ENCODE results near the gene KCNIP4. TPM values are rescaled to one million over a fixed set of nuclear protein-coding genes. Genes with fewer than 3 reads are reported as not detected.

The KCNIP4 gene
- total RNA-seq, 4 donors from 2014 or later, result not detected

DNA sequence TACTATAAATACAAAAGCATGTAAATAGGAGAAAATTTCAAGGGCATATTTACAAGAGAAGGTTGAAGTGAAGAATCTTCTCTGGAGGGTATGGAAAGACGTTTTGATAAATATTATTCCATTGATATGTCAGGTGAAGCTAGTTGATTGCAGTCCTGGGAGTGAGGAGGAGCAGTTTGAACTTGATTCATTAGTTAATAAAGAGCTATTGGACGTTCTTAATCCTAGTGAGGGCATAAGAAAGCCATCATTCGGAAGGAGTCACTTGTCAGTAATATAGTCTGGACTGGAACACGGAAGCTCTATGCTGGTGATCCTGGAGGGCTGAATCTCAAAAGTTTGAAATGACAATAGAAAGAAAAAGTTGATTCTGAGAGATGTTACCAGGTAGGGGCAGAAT is 793.2 kb downstream of the KCNIP4 start:
- DNase-seq (ENCODE audit: low spot score in 2 of 2), result no peak
- TF ChIP-seq EP300 (IDR thresholded peaks at IDR 0.05), result no peak
- Histone ChIP-seq H3K4me3 (no peak overlapping the region), H3K27me3 (no peaks in the 10 kb centered on the region), H3K36me3 (no peaks in the 10 kb centered on the region), H3K27ac (no peak overlapping the region), H3K9me3 (no peaks in the 10 kb centered on the region), H3K4me1 (no peaks in the 10 kb centered on the region)
- WGBS, 2 donors, result 68 to 81% methylated on average over 4 of the region's 4 CpGs

DNA sequence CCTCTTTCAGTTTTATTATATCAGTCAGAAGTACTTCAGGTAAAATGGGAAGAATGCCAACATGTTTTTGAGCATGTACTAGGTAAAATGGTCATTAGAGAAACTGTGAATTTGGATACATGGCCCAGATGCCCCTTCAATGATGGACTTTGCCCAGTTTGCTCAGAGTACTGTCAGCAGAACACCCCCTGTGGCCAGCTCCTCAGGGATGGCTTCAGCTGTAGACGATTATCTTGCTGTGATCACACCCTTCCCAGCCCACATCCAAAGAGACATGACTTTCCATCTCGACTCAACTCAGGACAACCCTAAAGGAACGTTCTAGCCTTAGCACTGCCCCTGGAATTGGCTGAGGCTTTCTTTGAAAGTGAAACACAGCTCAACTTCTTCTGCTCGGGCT is 809.2 kb downstream of the KCNIP4 start:
- Histone ChIP-seq H3K9me3 (peaks cover 0 to 8% (median 0%) of the 10 kb centered on the region in 4 donors), H3K4me1 (no peaks in the 10 kb centered on the region), H3K27ac (no peak overlapping the region), H3K36me3 (no peaks in the 10 kb centered on the region), H3K4me3 (no peak overlapping the region), H3K27me3 (no peaks in the 10 kb centered on the region)
- no peak for DNase-seq (ENCODE audit: low spot score in 2 of 2)
- WGBS, 2 donors, result 70 to 73% methylated on average over 4 of the region's 4 CpGs
- TF ChIP-seq CTCF (IDR thresholded peaks at IDR 0.05) (no peak), EP300 (IDR thresholded peaks at IDR 0.05) (no peak), POLR2A (IDR thresholded peaks at IDR 0.05) (no peak)

GRCh38 chr4:21136051-21136630 is 812.4 kb downstream of the KCNIP4 start:
- TF ChIP-seq POLR2A (IDR thresholded peaks at IDR 0.05), result no peak
- no peak for TF ChIP-seq EP300 (IDR thresholded peaks at IDR 0.05)
- no peak for TF ChIP-seq CTCF (IDR thresholded peaks at IDR 0.05)
- no peak for DNase-seq (ENCODE audit: low spot score in 2 of 2)
- 68 to 71% methylated on average over 5 of the region's 5 CpGs for WGBS, 2 donors

GRCh38 chr4:21134994-21135393 is 813.6 kb downstream of the KCNIP4 start:
- H3K9me3 ChIP-seq, result no peaks in the 10 kb centered on the region
- H3K27ac ChIP-seq, result no peak overlapping the region
- no peaks in the 10 kb centered on the region for H3K36me3 ChIP-seq
- TF ChIP-seq POLR2A (IDR thresholded peaks at IDR 0.05) (no peak), EP300 (IDR thresholded peaks at IDR 0.05) (no peak), CTCF (IDR thresholded peaks at IDR 0.05) (no peak)
- no peaks in the 10 kb centered on the region for H3K27me3 ChIP-seq
- no peak overlapping the region for H3K4me3 ChIP-seq
- WGBS, 2 donors, result 65 to 72% methylated on average over 2 of the region's 2 CpGs
- no peaks in the 10 kb centered on the region for H3K4me1 ChIP-seq
- no peak for DNase-seq (ENCODE audit: low spot score in 2 of 2)

More at GRCh38 chr4:21136051-21136630, 812.4 kb downstream of the KCNIP4 start:
- H3K27ac ChIP-seq, result no peak overlapping the region
- no peaks in the 10 kb centered on the region for H3K4me1 ChIP-seq
- no peaks in the 10 kb centered on the region for H3K27me3 ChIP-seq
- H3K4me3 ChIP-seq, result no peak overlapping the region
- no peaks in the 10 kb centered on the region for H3K36me3 ChIP-seq
- no peaks in the 10 kb centered on the region for H3K9me3 ChIP-seq

DNA sequence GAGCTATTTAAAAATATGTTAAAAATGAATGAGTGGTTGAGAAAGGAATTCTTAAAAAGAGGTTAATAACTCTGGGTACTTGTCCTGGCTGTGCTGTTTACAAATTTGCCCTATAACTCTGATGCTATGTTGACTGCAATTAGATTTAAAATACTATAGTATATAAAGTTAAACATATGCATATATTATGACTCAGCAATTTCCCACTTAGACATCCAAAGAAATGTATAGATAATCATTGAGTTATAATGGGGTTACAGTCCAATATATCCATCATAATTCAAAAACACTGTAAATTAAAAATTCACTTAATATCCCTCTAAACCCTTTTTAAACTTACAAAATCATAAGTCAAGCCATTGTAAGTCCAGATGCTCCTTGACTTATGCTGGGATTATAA is 818.0 kb downstream of the KCNIP4 start:
- Histone ChIP-seq H3K4me3 (no peak overlapping the region), H3K27ac (no peak overlapping the region), H3K9me3 (no peaks in the 10 kb centered on the region), H3K4me1 (no peaks in the 10 kb centered on the region), H3K36me3 (no peaks in the 10 kb centered on the region), H3K27me3 (no peaks in the 10 kb centered on the region)
- TF ChIP-seq POLR2A (IDR thresholded peaks at IDR 0.05) (no peak), EP300 (IDR thresholded peaks at IDR 0.05) (no peak), CTCF (IDR thresholded peaks at IDR 0.05) (no peak)
- no peak for DNase-seq (ENCODE audit: low spot score in 2 of 2)

Data from tibial nerve (tissue), 4 donors.